Naive thymus-derived CD8-positive, alpha-beta T cell (primary cell): ENCODE data around the gene RRP36. TPM values are rescaled to one million over a fixed set of nuclear protein-coding genes. Genes with fewer than 3 reads are reported as not detected.

Source experiments
- ATAC-seq, 2 donors: fragments of 150-1000 bp; cut with Tn5 transposase in 1 of 2; sonication (Bioruptor Pico), chemical (Tn5 transposase) in 1 of 2; 1 replicate in 1 of 2; 2 replicates in 1 of 2; pipeline ENCODE4 v1.10.0; 2021; ENCODE audit warnings: mild to moderate bottlenecking in 2 of 2, moderate library complexity in 2 of 2
- POLR2A ChIA-PET: fragments of 350-600 bp; sonication (Branson Sonifier 250); formaldehyde crosslinking; loops from one replicate; lab custom pipeline; 2021; ENCODE audit warnings: antibody characterized with exemption; lab: Charles Lee
- DNase-seq, 10 donors: peaks; one replicate each; pipeline versions ENCODE4 v3.0.0 to v3.0.0-alpha.2; 2020 to 2022
- H3K27ac Mint-ChIP-seq, 10 donors: one replicate each; pipeline ENCODE4 v1.8.0; 2020 to 2022; ENCODE audit warnings: mild to moderate bottlenecking in 10 of 10, mixed read lengths in 10 of 10, moderate library complexity in 4 of 10, inconsistent platforms in 1 of 10
- H3K27me3 Mint-ChIP-seq, 5 donors: one replicate each; pipeline ENCODE4 v1.8.0; 2021 to 2022; ENCODE audit warnings: mixed read lengths in 5 of 5
- H3K36me3 Mint-ChIP-seq, 3 donors: one replicate each; pipeline ENCODE4 v1.8.0; 2020 to 2022; ENCODE audit warnings: mixed read lengths in 3 of 3, mild to moderate bottlenecking in 2 of 3, inconsistent platforms in 1 of 3
- H3K4me1 Mint-ChIP-seq, 4 donors: one replicate each; pipeline ENCODE4 v1.8.0; 2021 to 2022; ENCODE audit warnings: mixed read lengths in 4 of 4
- H3K4me3 Mint-ChIP-seq, 10 donors: one replicate each; pipeline ENCODE4 v1.8.0; 2020 to 2022; ENCODE audit warnings: mild to moderate bottlenecking in 10 of 10, mixed read lengths in 10 of 10, moderate library complexity in 6 of 10, inconsistent platforms in 1 of 10
- H3K9me3 Mint-ChIP-seq, 9 donors: one replicate each; pipeline ENCODE4 v1.8.0; 2020 to 2022; ENCODE audit warnings: mixed read lengths in 9 of 9, mild to moderate bottlenecking in 3 of 9, inconsistent platforms in 1 of 9, moderate library complexity in 1 of 9
- polyA plus RNA-seq, 3 donors: library from polyadenylated mRNA; unstranded; fragments of 300-500 nt; fragmentation: Illumina TruSeq; gene quantifications; one replicate each; pipeline ENCODE4 v1.2.3, GENCODE V29; 2021
- total RNA-seq, 8 experiments: library from RNA in 2 of 8; stranded (reverse) in 2 of 8; gene quantifications; one replicate each; pipeline ENCODE4 v1.2.3 and lab custom pipeline; 2021 to 2026

Gene RRP36
- total and polyA plus RNA-seq, 5 experiments from 2014 or later, result 52.7 to 74.5 (median 55.5) TPM

- DNase-seq (peak in 1 of 10 donors; percentile 4), ATAC-seq (no peak)
- Mint-ChIP-seq H3K4me3 (peak overlapping the region; percentile 88 to 97 (median 94)), H3K27me3 (no peaks in the 10 kb centered on the region), H3K27ac (peak overlapping the region; percentile 80 to 98 (median 96)), H3K4me1 (peaks cover 35 to 61% (median 59%) of the 10 kb centered on the region in 4 donors), H3K36me3 (peaks cover 0 to 35% (median 6%) of the 10 kb centered on the region in 3 donors), H3K9me3 (no peaks in the 10 kb centered on the region)
- POLR2A ChIA-PET, result interaction anchor here (0.6 to 4.1 kb wide), 19 partner anchors 8 to 1115 kb away, joined by 3 to 34 read pairs (median 6); partner anchors contain the start of genes CNPY3, KLHDC3, MEA1 and PEX6
Observed at GRCh38 chr6:43054206-43054943, 33.0 kb downstream of the RRP36 start.

- no peak for ATAC-seq
- H3K36me3 Mint-ChIP-seq, result peaks cover 0 to 26% (median 6%) of the 10 kb centered on the region in 3 donors
- H3K4me3 Mint-ChIP-seq, result peak overlapping the region in 4 of 10 donors; percentile 10 to 37 (median 32)
Observed at GRCh38 chr6:43055966-43056365, 34.5 kb downstream of the RRP36 start.

GRCh38 chr6:43058531-43058930, 37.1 kb downstream of the RRP36 start:
- peak overlapping the region; percentile 93 to 99 (median 95) for H3K4me3 Mint-ChIP-seq
- H3K27me3 Mint-ChIP-seq, result no peaks in the 10 kb centered on the region
- POLR2A ChIA-PET, result interaction anchor here (1.0 to 3.3 kb wide), 11 partner anchors 9 to 311 kb away, joined by 3 to 41 read pairs (median 7); partner anchors contain the start of genes CNPY3, DNPH1, KLHDC3 and MEA1
- H3K4me1 Mint-ChIP-seq, result peaks cover 20 to 56% (median 48%) of the 10 kb centered on the region in 4 donors
- H3K9me3 Mint-ChIP-seq, result no peaks in the 10 kb centered on the region
- ATAC-seq (no peak), DNase-seq (peak in 1 of 10 donors; percentile 2)
- peak overlapping the region; percentile 96 to 100 (median 99) for H3K27ac Mint-ChIP-seq
- peaks cover 0 to 39% (median 11%) of the 10 kb centered on the region in 3 donors for H3K36me3 Mint-ChIP-seq

More at GRCh38 chr6:43055966-43056365, 34.5 kb downstream of the RRP36 start:
- Mint-ChIP-seq H3K4me1 (peaks cover 29 to 71% (median 63%) of the 10 kb centered on the region in 4 donors), H3K27me3 (no peaks in the 10 kb centered on the region), H3K9me3 (no peaks in the 10 kb centered on the region), H3K27ac (peak overlapping the region in 7 of 10 donors; percentile 47 to 86 (median 65))
- no peak for DNase-seq
- POLR2A ChIA-PET, result interaction anchor here (0.5 to 4.1 kb wide), 5 partner anchors 13 to 127 kb away, joined by 3 to 34 read pairs (median 4); partner anchors contain the start of gene CNPY3

- ATAC-seq, result peak; percentile 94 to 98
- DNase-seq, result peak; percentile 91 to 98 (median 96)
- no peaks in the 10 kb centered on the region for H3K27me3 Mint-ChIP-seq
- H3K9me3 Mint-ChIP-seq, result no peaks in the 10 kb centered on the region
- peaks cover 17 to 49% (median 40%) of the 10 kb centered on the region in 4 donors for H3K4me1 Mint-ChIP-seq
- peaks cover 0 to 45% (median 13%) of the 10 kb centered on the region in 3 donors for H3K36me3 Mint-ChIP-seq
- peak within 1 kb of the TSS; percentile 93 to 99 (median 95) for H3K4me3 Mint-ChIP-seq
- POLR2A ChIA-PET, result interaction anchor here (0.9 to 3.3 kb wide), 16 partner anchors 10 to 495 kb away, joined by 3 to 41 read pairs (median 5); partner anchors contain the start of genes CNPY3, DNPH1, KLHDC3 and MEA1
- H3K27ac Mint-ChIP-seq, result peak within 1 kb of the TSS; percentile 96 to 100 (median 99)
Observed at GRCh38 chr6:43059168-43060033, 38.0 kb downstream of the RRP36 start, which contains the start of the genes KLC4 and MRPL2. KLC4 (plus strand) TSS chr6:43059631; CDS start chr6:43061336, 1,705 bp downstream. MRPL2 (minus strand) TSS chr6:43059434; CDS start chr6:43059381, 53 bp downstream.

- Mint-ChIP-seq H3K36me3 (peaks cover 4 to 51% (median 17%) of the 10 kb centered on the region in 3 donors), H3K4me1 (peaks cover 17 to 47% (median 38%) of the 10 kb centered on the region in 4 donors), H3K4me3 (peak overlapping the region; percentile 93 to 99 (median 95)), H3K27ac (peak overlapping the region; percentile 96 to 100 (median 99)), H3K9me3 (no peaks in the 10 kb centered on the region), H3K27me3 (no peaks in the 10 kb centered on the region)
- DNase-seq (no peak), ATAC-seq (no peak)
- POLR2A ChIA-PET, result interaction anchor here (1.1 to 3.3 kb wide), 6 partner anchors 40 to 309 kb away, joined by 5 to 41 read pairs (median 16); partner anchors contain the start of genes CNPY3, KLHDC3, MEA1 and PEX6
Observed at GRCh38 chr6:43060034-43060754, 38.8 kb downstream of the RRP36 start.

- DNase-seq, result peak in 1 of 10 donors; percentile 57
- H3K4me3 Mint-ChIP-seq, result peak overlapping the region; percentile 93 to 99 (median 95)
- POLR2A ChIA-PET, result interaction anchor here (0.6 to 3.3 kb wide), 2 partner anchors 47 to 120 kb away, joined by 4 to 41 read pairs; partner anchors contain the start of genes KLHDC3 and MEA1
- no peaks in the 10 kb centered on the region for H3K9me3 Mint-ChIP-seq
- no peaks in the 10 kb centered on the region for H3K27me3 Mint-ChIP-seq
- peaks cover 17 to 46% (median 38%) of the 10 kb centered on the region in 4 donors for H3K4me1 Mint-ChIP-seq
- no peak for ATAC-seq
- peaks cover 4 to 51% (median 22%) of the 10 kb centered on the region in 3 donors for H3K36me3 Mint-ChIP-seq
- peak overlapping the region; percentile 82 to 100 (median 99) for H3K27ac Mint-ChIP-seq
Observed at GRCh38 chr6:43060755-43061633, 39.6 kb downstream of the RRP36 start.

GRCh38 chr6:43061861-43062260, 40.4 kb downstream of the RRP36 start:
- POLR2A ChIA-PET, result no interaction called here
- DNase-seq (no peak), ATAC-seq (no peak)
- Mint-ChIP-seq H3K27me3 (no peaks in the 10 kb centered on the region), H3K4me3 (peak overlapping the region in 3 of 10 donors; percentile 22 to 97 (median 95)), H3K36me3 (peaks cover 4 to 53% (median 23%) of the 10 kb centered on the region in 3 donors), H3K4me1 (peaks cover 17 to 44% (median 36%) of the 10 kb centered on the region in 4 donors), H3K27ac (peak overlapping the region in 1 of 10 donors; percentile 87), H3K9me3 (no peaks in the 10 kb centered on the region)

- no peak overlapping the region for H3K4me3 Mint-ChIP-seq
- ATAC-seq (no peak), DNase-seq (no peak)
- no peaks in the 10 kb centered on the region for H3K9me3 Mint-ChIP-seq
- H3K27ac Mint-ChIP-seq, result no peak overlapping the region
- H3K36me3 Mint-ChIP-seq, result peaks cover 4 to 49% (median 22%) of the 10 kb centered on the region in 3 donors
- H3K4me1 Mint-ChIP-seq, result peaks cover 17 to 41% (median 33%) of the 10 kb centered on the region in 4 donors
- POLR2A ChIA-PET, result no interaction called here
- H3K27me3 Mint-ChIP-seq, result no peaks in the 10 kb centered on the region
Observed at GRCh38 chr6:43062818-43063217, 41.4 kb downstream of the RRP36 start.

GRCh38 chr6:43070028-43070632, 48.7 kb downstream of the RRP36 start:
- Mint-ChIP-seq H3K4me1 (peaks cover 0 to 3% (median 3%) of the 10 kb centered on the region in 4 donors), H3K36me3 (peaks cover 0 to 67% (median 34%) of the 10 kb centered on the region in 3 donors), H3K27ac (peak overlapping the region in 2 of 10 donors; percentile 16 to 61), H3K27me3 (peaks cover 0 to 3% (median 0%) of the 10 kb centered on the region in 5 donors), H3K9me3 (no peaks in the 10 kb centered on the region), H3K4me3 (no peak overlapping the region)
- ATAC-seq, result peak; percentile 66 to 71
- peak in 3 of 10 donors; percentile 12 to 55 (median 36) for DNase-seq
- POLR2A ChIA-PET, result interaction anchor here (0.7 to 1.2 kb wide), 2 partner anchors 16 to 136 kb away, joined by 3 read pairs; partner anchors contain the start of gene CUL7
